OCI-LY7 (cell line): ENCODE measurements around the gene TSPAN17. TPM values are rescaled to one million over a fixed set of nuclear protein-coding genes. Genes with fewer than 3 reads are reported as not detected.

Source experiments
- BruUV-seq: library from RNA; stranded (reverse); fragments of 400-500 nt; replicated peaks from 2 replicates; lab custom pipeline; 2021; lab: Mats Ljungman, UMichigan
- CTCF ChIA-PET: fragments of 300-600 bp; sonication (Branson Sonifier 250); formaldehyde crosslinking; loops from one replicate; lab custom pipeline; 2022; ENCODE audit warnings: antibody characterized with exemption; ENCODE audit not compliant: unreplicated experiment; lab: Charles Lee
- POLR2A ChIA-PET: fragments of 300-600 bp; sonication (Branson Sonifier 250); formaldehyde crosslinking; loops from one replicate; lab custom pipeline; 2022; ENCODE audit warnings: antibody characterized with exemption; lab: Charles Lee
- DNase-seq: peaks from one replicate; pipeline ENCODE4 v3.0.0-alpha.2; 2015; ENCODE audit warnings: low spot score
- H2AFZ ChIP-seq: fragments of 200-600 bp; sonication (generic), shearing (Covaris generic); 2 replicates; pipeline ENCODE4 v1.6.1; 2014; ENCODE audit warnings: mild to moderate bottlenecking, antibody characterized with exemption, low read length, moderate library complexity
- H3K27ac ChIP-seq: fragments of 200-600 bp; sonication (generic); 2 replicates; pipeline ENCODE4 v1.5.1; 2014; ENCODE audit warnings: mixed run types, low read depth, mild to moderate bottlenecking, moderate library complexity, low read length, inconsistent platforms; ENCODE audit not compliant: poor library complexity, severe bottlenecking
- H3K36me3 ChIP-seq: fragments of 200-600 bp; sonication (generic); 2 replicates; pipeline ENCODE4 v1.6.1; 2014; ENCODE audit warnings: mild to moderate bottlenecking, antibody characterized with exemption, low read length, moderate library complexity, mixed read lengths; ENCODE audit not compliant: insufficient read depth
- H3K4me1 ChIP-seq: fragments of 200-600 bp; sonication (generic); 2 replicates; pipeline ENCODE4 v1.5.1; 2014; ENCODE audit warnings: mild to moderate bottlenecking, low read length; ENCODE audit not compliant: insufficient read depth, poor library complexity, severe bottlenecking
- H3K4me2 ChIP-seq: fragments of 200-600 bp; sonication (generic); 2 replicates; pipeline ENCODE4 v1.6.1; 2014; ENCODE audit warnings: mild to moderate bottlenecking, low read length
- H3K4me3 ChIP-seq: fragments of 200-600 bp; sonication (generic); 2 replicates; pipeline ENCODE4 v1.5.1; 2014; ENCODE audit warnings: mild to moderate bottlenecking, low read depth, low read length; ENCODE audit not compliant: poor library complexity, severe bottlenecking
- H3K79me2 ChIP-seq: fragments of 200-600 bp; sonication (generic); 2 replicates; pipeline ENCODE4 v1.6.1; 2016; ENCODE audit warnings: low read depth, mild to moderate bottlenecking, low read length, moderate library complexity, mixed read lengths; ENCODE audit not compliant: insufficient read depth
- H3K9me2 ChIP-seq: fragments of 200-600 bp; sonication (generic); 2 replicates; pipeline ENCODE4 v1.6.1; 2016; ENCODE audit warnings: mild to moderate bottlenecking, low read length, mixed read lengths; ENCODE audit not compliant: insufficient read depth
- H3K9me3 ChIP-seq: fragments of 200-600 bp; sonication (generic); 2 replicates; pipeline ENCODE4 v1.6.1; 2014; ENCODE audit warnings: mild to moderate bottlenecking, mixed run types, low read length, mixed read lengths
- H4K20me1 ChIP-seq: fragments of 200-600 bp; sonication (generic); 2 replicates; pipeline ENCODE4 v1.6.1; 2014; ENCODE audit warnings: mild to moderate bottlenecking, antibody characterized with exemption, low read length, moderate library complexity, mixed read lengths; ENCODE audit not compliant: insufficient read depth
- CTCF ChIP-seq: fragments of 200-600 bp; sonication (generic); conservative IDR thresholded peaks from 2 replicates; pipeline ENCODE4 v1.5.1; 2014; ENCODE audit warnings: mild to moderate bottlenecking, antibody characterized with exemption, low read length, moderate library complexity, mixed read lengths
- EZH2phosphoT487 ChIP-seq: fragments of 200-600 bp; sonication (generic); IDR thresholded peaks from 2 replicates; pipeline ENCODE4 v1.6.1; 2018; ENCODE audit warnings: low read depth, borderline replicate concordance, mild to moderate bottlenecking, mixed run types, antibody characterized with exemption, low read length, moderate library complexity, mixed read lengths
- intact Hi-C: fragments of 100-400 bp; cut with micrococcal nuclease; formaldehyde crosslinking; loops from one replicate; pipeline ENCODE4 v1.10.0; 2022; ENCODE audit not compliant: unreplicated experiment
- total RNA-seq, 2 experiments: library from RNA; depleted of rRNA in 1 of 2; stranded (reverse); fragments of >200 nt in 1 of 2; shearing (Covaris generic) in 1 of 2; gene quantifications; 2 replicates each; pipeline ENCODE4 v1.2.3, GENCODE V29; 2014 to 2022

The TSPAN17 gene
- total RNA-seq, 2 experiments from 2014 or later: 9.3 to 23.3 TPM

DNA sequence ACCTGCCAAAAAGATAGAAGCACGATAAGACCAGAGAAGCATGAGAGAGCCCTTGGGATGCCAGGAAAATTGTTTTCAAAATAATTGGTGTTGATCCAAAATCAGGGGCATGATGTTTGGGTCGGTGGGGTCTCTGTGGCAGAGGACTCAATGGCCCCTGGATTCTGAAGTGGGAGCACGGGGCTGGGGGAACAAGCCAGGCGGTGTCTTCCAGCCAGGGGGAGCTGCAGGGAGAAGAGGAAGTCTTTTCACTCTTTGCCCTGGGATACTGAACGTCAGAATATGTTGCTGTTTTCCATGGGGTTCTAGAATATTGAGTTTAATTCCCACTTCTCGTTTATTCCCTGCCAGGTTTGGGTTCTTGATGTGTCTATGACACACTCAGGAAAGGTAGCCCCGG is 20.4 kb downstream of the TSPAN17 start:
- H3K79me2 ChIP-seq: no peaks in the 10 kb centered on the region
- H3K9me3 ChIP-seq: no peaks in the 10 kb centered on the region
- no peak for TF ChIP-seq CTCF
- no peak for TF ChIP-seq EZH2phosphoT487
- H3K36me3 ChIP-seq: no peaks in the 10 kb centered on the region
- intact Hi-C loops: loop anchor here (10.0 kb wide), 1 partner anchor 417 kb away; the partner anchor contains the start of gene FGFR4
- H3K27ac ChIP-seq: no peak overlapping the region
- ChIA-PET POLR2A (interaction anchor here (1.0 kb wide), 1 partner anchor 23 kb away, joined by 3 read pairs; no protein-coding TSS in a partner anchor), CTCF (no interaction called here)
- H3K4me2 ChIP-seq: no peak overlapping the region
- no peaks in the 10 kb centered on the region for H3K4me1 ChIP-seq
- no peaks in the 10 kb centered on the region for H4K20me1 ChIP-seq
- no peak for DNase-seq
- no peak overlapping the region for H3K4me3 ChIP-seq
- no peak overlapping the region for H2AFZ ChIP-seq
- no TSS peak for BruUV-seq
- no peaks in the 10 kb centered on the region for H3K9me2 ChIP-seq

GRCh38 chr5:176670449-176670848 is 23.2 kb downstream of the TSPAN17 start:
- Histone ChIP-seq H3K4me3 (no peak overlapping the region), H4K20me1 (no peaks in the 10 kb centered on the region), H2AFZ (no peak overlapping the region), H3K79me2 (no peaks in the 10 kb centered on the region), H3K36me3 (no peaks in the 10 kb centered on the region), H3K9me3 (no peaks in the 10 kb centered on the region), H3K27ac (no peak overlapping the region), H3K9me2 (no peaks in the 10 kb centered on the region), H3K4me2 (no peak overlapping the region), H3K4me1 (no peaks in the 10 kb centered on the region)
- no TSS peak for BruUV-seq
- no peak for DNase-seq
- intact Hi-C loops: no loop called here
- TF ChIP-seq EZH2phosphoT487: no peak
- TF ChIP-seq CTCF: no peak
- ChIA-PET POLR2A (interaction anchor here (0.6 kb wide), 1 partner anchor 355 kb away, joined by 4 read pairs; no protein-coding TSS in a partner anchor), CTCF (no interaction called here)

GRCh38 chr5:176671399-176671798 is 24.1 kb downstream of the TSPAN17 start:
- BruUV-seq: no TSS peak
- no peaks in the 10 kb centered on the region for H3K79me2 ChIP-seq
- H3K4me1 ChIP-seq: no peaks in the 10 kb centered on the region
- no peak overlapping the region for H3K27ac ChIP-seq
- H3K9me2 ChIP-seq: no peaks in the 10 kb centered on the region
- no peaks in the 10 kb centered on the region for H3K36me3 ChIP-seq
- DNase-seq: no peak
- no peak overlapping the region for H3K4me2 ChIP-seq
- H3K9me3 ChIP-seq: no peaks in the 10 kb centered on the region
- H2AFZ ChIP-seq: no peak overlapping the region
- H4K20me1 ChIP-seq: no peaks in the 10 kb centered on the region
- ChIA-PET CTCF (no interaction called here), POLR2A (interaction anchor here (0.6 kb wide), 1 partner anchor 868 kb away, joined by 7 read pairs; no protein-coding TSS in a partner anchor)
- TF ChIP-seq EZH2phosphoT487: no peak
- no peak for TF ChIP-seq CTCF
- no peak overlapping the region for H3K4me3 ChIP-seq
- intact Hi-C loops: no loop called here
